T-helper 2 cell (primary cell): Measurements from ENCODE around the gene C11orf21.

Source experiments
- DNase-seq, 5 experiments: peaks; one replicate each; pipeline versions ENCODE4 v3.0.0 to v3.0.0-alpha.2; 2012 to 2022

C11orf21 gene

DNA sequence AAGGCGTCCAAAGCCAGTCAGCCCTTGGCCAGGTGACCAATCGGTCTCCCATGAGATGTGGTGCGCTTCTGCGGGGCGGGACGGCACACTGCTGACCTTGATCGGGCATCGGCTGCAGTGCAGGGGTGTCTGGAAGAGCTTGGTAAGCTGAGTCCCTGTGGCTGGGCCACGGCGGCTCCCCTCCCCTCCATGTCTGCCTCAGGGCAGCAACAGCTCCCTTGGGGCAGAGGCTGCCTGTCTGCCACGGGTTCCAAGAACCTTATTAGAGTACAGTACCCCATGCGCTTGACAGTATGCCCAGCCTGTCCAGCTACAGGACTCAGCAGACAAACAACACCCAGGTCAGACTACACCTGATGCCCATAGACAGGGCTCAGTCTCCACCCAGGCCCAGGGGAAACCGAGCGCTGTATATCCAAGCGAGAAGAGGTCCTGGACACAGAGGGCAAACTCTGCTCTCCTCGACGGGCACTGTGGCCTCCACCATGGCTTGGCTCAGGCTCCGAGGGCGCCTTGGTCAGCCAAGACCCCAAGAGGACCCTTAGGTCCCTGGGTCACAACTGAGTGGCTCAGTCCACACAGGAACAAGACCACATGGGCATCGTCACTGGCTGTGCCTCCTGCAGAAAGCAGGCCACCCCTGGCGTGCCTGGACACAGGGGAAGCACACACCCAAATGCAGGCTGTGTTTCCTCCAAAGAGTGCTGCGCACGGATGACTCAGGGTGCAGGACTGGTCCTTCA is 19.0 kb upstream of the C11orf21 start:
- DNase-seq, result no peak

GRCh38 chr11:2319791-2320472 is 18.2 kb upstream of the C11orf21 start:
- no peak for DNase-seq

DNA sequence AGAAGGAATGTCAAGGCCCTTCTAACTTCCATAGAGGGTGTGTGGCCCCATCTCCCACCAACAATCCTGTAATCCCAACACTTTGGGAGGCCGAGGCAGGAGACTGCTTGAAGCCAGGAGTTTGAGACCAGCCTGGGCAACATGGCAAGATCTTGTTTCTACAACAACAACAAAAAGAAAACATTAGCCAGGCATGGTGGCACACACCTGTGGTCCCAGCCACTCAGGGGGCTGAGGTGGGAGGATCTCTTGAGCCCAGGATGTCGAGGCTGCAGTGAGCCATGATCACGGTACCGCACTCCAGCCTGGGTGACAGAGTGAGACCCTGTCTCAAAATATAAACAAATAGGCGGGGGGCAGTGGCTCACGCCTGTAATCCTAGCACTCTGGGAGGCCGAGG is 17.0 kb upstream of the C11orf21 start:
- DNase-seq, result no peak

DNA sequence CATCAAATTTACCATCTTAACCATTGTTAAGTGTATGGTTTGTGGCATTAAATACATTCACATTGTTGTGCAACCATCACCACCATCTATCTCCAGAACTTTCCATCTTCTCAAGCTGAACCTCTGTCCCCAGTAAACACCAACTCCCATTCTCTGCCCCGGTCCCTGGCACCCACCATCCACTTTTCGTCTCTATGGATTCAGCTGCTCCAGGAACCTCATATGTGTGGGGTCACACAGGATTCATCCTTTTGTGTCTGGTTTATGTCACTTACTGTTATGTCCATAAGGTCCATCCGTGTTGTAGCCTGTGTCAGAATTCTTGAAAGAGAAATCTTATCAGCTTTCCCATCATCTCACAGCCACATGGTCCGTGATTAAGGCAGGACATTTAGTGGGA is 16.4 kb upstream of the C11orf21 start:
- DNase-seq, result no peak

DNA sequence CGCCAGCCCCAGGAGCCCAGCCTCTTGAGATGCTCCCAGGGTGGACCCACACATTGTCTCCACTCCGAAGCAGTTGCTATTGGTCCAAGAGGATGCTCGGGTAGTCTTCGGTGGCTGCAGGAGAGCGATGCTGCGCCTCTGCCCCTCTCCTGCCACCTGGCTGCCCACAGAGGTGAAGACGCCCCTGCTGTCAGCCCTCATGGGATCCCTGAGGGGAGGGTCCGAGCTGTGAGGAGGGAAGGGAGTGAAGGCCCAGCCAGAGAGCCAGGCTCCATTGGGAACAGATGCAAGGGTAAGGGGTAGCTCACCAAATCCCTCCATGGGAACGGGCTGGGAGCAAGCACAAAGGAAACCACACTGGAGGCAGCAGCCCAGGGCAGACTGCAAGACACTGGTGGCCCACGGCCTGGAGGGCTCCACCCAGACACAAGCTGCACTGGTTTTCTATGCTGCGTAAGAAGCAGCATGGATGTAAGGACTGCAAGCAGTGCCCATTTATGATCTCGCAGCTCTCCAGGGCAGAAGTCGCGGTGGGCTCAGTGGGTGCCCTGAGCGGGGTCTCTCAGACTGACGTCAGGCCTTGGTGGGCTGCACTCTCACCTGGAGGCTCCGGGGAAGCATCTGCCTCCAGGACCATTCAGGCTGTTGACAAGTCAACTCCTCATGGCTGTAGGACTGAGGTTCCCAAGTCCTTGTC is 15.8 kb upstream of the C11orf21 start:
- no peak for DNase-seq

GRCh38 chr11:2316963-2317244 is 15.2 kb upstream of the C11orf21 start:
- DNase-seq, result no peak

- DNase-seq, result no peak
Observed at GRCh38 chr11:2316169-2316962, 14.6 kb upstream of the C11orf21 start.

DNA sequence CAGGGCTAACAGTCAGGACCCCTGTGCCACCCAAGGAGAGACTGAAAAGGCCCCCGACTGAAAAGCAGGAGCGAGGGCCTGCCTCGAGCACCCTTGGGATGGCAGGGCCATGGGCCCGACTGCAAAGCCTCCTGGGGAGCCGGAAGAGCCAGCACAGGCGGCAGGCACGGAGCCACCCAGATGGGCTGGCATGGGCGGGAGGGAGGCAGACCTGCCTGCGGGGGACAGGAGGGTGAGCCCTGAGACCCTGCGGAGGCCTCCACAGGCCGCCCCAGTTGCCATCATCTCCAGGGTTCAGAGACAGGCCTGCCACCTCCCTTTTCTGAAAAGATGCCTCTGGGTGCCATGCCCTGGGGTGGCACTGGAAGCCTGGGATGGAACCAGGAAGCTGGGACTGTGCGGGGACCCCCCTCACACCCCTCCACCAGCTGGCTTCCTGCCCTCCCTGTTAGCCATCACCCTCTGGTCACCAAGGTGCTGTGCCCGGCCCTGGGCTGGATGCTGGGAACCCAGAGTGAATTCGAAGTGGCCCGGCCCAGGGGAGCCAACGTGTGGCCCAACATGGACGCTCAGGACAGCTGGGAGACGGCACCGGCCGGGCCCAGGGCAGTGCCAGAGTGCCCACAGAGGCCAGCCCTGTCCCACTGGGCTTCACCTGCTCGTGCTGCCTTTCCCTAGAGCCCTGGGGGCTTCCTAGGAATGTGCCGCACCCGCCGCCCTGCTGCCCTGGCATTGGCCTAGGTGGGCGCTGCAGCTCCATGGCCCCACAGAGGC is 13.9 kb upstream of the C11orf21 start:
- DNase-seq, result no peak

DNA sequence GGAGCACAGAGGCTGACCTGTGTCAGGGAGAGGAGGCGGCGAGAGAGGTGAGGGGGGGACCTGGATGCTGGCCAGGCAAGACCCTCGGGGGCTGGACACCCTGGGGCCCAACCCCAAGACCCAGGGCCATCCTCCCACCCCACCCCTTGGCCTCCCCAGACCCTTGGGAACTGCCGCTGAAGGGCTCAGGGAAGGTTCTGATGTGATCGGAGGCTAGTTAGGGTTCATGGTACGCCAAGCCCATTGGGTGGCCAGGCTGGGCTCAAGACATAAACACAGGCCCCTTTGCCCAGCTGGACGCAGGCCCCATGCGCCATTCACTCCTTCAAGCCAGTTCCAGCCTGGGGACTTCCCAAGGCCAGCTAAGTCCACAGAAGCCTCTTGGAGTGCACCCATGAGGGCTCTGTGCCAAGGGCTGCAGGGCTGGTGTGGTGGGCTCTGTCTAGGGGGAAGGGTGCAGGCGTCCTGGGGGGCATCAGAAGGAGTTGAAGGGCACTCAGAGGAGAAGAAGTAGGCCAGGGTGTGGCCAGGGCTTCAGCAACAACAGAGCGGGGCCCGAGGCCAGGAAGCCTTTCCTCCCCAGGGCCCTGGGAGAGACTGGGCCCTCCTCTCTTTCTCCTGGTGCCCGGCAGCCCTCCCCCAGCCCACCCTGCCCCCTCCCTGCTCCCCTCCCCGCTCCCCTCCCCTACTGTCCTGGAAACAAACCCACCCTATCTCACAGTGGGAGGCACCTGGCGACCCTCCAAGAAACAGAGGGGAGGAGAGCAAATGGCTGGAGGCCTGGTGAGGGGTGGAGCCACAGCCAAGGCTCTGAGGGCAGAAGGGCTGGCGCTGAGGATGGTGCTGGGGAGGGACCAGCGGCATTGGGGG is 13.0 kb upstream of the C11orf21 start:
- no peak for DNase-seq

DNA sequence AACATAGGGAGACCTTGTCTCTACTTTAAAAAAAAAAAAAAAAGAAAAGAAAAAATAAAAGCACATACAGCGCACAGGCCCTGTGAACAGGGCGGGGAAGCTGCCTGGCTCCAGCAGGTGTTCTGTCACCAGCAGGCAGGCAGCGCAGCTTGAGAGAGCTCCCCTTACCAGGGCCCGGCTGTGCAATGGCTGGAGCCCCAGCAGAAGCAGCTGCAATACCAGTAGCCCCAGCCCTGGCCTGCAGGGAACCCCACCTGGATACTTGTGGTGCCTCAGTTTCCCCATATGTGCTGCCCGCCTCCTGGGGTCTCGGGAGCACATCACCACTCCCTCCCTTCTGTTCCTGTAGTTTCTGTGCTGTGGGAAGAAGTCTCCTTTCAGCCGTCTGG is 12.4 kb upstream of the C11orf21 start:
- DNase-seq, result no peak

DNA sequence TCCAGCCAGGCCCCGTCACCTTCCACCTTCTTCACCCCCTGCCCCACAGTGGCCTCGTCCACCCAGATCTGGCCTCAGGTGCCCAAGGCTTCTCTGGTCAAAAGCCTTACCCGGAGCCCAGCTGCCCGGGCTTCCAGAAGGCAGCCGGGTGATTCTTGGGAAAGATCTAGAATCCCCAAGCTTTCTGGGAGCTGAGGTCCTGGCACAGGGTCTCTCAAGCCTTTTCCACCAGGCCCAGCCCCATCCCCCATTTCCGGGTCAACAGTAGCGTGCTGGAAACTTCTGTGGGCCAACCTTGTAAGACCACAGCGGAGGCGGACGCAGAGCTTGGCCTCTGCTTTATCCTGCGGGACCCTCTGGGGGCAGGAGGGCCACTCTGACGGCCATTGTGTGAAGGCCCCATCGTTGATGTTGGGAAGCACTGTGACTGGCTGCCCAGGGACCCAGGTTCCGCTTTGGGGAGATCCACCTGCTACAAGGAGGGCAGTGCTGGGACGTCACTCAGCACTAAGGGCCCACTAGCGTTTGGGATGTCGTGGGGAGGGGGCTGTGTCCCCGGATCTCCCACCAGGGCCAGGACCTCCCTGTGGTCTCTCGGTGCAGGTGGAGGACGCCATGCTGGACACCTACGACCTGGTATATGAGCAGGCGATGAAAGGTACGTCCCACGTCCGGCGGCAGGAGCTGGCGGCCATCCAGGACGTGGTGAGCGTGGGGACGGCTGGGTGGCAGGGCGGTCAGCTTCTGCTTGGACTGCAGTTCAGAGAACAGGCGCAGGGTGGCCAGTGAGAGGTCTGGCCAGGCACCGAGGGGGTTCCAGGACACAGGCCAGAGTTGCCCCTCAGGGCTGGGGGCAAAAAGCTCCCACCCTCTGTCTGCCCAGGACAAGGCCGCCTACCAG is 11.6 kb upstream of the C11orf21 start:
- no peak for DNase-seq

DNA sequence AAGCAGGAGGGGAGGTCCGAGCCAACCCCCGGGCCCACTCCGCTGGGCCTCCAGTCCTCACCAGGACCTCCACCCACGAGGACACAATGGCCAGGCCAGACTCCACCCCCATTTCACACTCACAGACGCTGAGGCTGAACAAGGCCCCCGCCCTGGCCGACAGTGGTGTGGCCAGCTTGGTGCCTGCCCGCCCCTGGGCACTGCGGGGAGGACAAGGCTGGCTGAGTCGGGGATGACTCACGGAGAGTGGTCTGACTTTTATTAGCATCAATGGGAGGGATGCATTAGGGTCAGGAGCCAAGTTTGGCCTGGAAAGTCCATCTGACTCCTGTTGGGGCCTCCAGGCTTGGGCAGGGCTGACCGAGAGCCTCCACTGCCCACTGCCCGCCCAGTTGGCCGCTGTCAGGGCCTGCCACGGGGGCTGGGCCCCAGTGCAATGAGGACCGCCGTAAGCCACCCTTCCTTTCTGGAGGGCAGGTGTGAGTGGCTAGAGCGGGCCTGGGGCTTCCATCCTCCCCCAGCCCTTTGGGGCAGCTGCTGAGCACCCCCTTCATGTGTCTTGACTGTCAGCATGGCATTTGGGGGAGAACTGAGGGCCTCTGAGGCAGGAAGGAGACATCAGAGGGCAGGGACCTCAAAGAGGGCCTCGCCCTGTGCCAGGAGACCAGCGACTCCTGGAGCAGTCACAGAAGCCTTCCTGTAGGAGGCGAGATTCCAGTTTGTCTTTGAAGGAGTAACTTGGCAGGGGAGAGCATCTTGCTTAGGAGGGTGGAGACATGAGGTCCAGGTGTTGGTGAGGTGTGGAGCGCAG is 10.7 kb upstream of the C11orf21 start:
- DNase-seq, result no peak

DNA sequence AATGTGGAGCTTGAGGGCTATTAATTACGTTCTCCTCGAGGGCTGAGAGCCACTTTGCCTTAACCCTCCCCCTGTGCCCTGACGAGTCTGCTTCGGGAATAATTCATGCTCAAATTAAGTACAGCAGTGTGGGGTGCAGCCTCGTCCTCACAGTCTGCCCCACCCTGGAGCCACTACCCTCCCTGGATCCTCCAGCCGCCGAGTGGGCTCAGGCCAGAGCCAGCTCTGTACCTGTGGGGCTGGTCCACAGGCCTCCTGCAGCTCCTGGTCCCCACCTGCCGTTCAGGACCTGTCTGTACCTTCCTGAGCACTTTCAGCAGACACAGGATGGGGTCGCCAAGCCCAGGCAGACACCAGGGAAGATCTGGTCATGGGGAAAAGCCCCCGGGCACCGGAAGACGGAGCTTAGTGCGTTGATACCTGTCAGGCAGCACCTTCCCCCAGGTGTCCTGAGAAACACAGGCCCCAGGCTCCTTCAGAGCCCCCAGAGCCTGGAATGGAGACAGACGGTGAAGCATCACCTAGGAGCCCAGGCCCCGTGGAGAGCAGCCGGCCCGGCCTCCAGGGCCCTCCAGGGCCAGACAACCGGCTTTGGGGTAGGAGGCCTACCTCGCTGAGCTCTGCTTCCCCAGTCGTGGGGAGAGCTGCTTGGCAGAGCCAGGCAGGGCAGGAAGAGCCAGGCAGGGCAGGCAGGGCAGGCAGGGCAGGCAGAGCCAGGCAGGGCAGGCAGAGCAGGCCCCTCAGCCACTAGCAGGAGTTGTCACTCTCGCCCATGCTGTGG is 9.8 kb upstream of the C11orf21 start:
- DNase-seq, result no peak

DNA sequence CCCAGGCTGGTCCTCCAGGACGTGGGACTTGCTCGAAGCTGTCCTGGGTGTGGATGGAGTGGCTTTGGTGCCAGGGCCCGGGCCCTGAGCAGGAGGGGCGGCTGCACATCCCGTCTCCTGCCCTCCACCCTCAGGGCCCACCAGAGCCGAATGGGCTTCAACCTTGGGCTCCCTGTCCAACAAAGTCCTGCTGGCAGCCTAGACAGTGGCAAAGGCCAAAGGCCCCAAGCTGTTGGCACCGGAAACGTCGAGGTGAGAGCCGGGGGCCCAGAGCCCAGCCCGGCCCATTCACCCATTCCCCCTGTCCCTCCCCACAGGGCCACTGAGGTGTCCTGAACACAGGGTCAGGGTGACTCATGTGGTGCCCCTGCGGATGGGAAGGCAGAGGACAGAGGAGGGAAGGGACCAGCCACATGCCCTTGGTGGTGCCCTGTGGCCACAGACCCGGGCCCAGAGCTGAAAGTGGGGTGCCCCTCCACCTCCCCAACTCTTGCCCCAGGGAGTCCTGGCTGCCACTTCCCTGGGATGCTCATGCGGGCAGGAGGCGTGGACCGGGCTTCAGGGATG is 9.2 kb upstream of the C11orf21 start:
- DNase-seq, result no peak

DNA sequence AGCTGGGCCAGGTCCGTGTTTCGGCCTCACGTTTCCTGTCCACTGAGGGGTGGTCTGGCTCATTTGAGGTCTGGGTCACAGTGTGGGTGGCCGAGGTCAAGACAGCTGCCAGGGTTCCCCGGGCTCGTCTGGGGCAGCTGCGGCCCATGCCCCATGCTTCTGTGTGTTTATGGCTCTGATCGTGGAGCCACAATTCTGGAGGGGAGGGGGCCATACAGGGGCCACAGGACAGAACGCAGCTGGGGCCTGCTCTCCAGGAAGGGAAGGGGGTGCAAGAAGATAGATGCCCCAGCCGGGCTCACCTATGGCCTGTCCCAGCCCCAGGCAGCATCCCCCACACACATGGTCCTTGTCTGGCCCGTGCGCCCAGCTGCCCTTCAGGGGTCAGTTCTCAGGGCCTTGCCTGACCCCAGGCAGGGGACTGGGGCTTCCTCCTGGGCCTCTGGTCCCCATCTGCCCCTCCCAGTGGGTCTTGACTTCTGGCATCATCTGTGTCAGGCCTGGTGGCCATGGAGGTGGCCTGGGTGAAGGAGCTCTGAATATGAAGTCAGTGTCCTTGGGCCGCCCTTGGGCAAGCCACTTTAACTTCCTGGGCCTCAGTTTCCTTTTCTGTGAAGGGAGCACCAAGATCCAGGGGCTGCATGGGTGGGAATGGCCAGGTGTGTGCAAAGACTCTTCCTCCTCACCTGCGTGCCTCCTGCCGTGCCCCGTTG is 8.5 kb upstream of the C11orf21 start:
- DNase-seq, result no peak

- no peak for DNase-seq
Observed at GRCh38 chr11:2309251-2310072, 7.7 kb upstream of the C11orf21 start.

DNA sequence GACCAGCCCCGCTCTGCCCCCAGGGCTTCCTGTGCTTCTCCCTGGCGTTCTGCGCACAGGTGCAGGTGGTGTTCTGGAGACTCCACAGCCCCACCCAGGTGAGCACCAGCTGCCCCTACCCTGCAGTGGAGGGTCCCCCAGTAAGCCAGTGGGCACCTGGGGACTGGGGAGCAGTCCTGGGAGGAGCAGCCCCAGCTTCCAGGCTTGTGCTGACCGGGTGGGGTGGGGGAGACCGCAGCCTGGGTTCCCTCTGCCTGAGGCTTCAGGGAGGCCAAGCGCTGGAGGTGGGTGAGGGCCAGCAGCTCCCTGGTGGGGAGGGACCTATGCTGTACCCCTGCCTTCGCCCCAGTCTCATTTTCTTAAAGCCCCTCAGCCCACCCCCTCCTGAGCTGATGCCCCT is 7.0 kb upstream of the C11orf21 start:
- no peak for DNase-seq
